ENCODE measurements around the gene TMED1.

Gene TMED1

DNA sequence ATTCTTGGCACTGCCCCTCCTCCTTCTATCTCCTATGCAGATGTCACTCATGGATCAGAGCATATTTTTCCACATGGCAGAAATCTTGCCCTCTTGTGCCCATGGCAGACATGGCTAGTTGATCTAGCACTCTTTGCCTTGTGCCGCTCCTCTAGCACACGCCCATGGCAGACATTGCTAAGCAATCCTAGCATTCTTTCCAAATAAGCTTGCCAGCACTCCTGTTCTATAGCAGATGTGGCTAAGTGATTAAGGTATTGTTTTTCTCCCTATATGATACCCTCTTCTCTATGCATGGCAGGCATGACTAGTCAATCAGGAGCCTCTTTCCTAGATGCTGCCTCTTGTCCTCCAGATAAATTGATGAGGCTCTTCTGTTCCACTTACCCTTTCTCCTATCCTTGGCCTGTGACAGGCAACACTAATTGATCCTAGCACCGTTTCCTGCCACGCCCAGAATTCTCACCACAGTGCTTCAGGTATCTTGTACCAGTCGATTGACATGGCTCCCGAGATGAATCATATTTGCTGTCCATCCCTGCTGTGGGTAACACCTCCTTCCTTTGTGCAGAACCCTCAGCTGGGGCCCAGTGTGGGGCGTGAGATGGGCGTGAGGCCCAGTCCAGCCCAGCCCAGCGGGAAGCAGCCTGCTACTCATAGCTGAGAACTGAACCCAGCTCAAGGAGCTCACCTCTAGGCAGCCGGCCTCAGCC is 26.9 kb downstream of the TMED1 start:
- DNase-seq, result peak; percentile 52

GRCh38 chr19:10805758-10806247 is 30.2 kb downstream of the TMED1 start:
- DNase-seq, result no peak

- no peak for DNase-seq
These were observed 30.8 kb downstream of the TMED1 start for GRCh38 chr19:10805065-10805757.

GRCh38 chr19:10803252-10803651 is 32.8 kb downstream of the TMED1 start:
- DNase-seq, result no peak

DNA sequence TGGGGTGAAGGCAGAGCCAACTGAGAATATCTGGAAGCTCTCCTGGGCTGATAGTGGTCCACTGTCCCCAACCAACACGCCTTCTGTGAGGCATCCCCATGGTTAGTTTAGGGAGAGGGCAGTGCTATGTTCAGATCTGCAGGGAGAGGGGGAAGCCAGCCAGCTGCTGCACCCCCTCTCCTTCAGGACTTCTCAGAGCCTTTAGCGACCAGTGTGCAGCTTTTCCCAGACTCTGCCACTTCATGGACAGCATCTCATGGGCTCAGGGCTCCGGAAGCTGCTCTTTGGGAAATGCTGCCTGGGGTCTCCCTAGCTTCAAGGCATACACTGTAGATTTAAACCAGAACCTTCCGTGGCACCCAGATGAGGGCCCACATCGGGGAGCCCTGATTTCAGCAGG is 33.5 kb downstream of the TMED1 start:
- DNase-seq, result no peak

DNA sequence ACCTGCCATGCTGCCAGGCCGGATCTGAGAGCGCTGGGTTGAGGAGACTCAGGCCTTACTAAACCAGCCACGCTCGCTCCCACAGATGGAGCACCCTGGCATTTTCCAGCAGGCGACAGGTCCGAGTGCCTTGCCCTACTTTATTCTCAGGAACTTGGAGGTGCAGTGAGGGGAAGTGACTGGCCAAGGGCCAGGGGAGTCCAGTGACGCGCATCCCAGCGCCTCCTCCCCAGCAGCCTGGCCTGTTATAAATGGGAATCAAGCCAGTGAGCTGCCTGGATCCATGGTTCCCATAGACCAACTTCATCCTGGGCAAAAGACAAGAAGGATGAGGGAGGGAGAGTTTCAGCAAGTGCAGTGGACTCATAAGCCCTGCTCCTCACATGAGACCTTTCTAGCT is 35.5 kb downstream of the TMED1 start:
- no peak for DNase-seq

GRCh38 chr19:10797541-10798256 is 38.3 kb downstream of the TMED1 start:
- DNase-seq, result peak; percentile 93

- DNase-seq, result peak; percentile 80
These were observed 38.9 kb downstream of the TMED1 start for GRCh38 chr19:10797078-10797477.

- no peak for DNase-seq
These were observed 39.4 kb downstream of the TMED1 start for GRCh38 chr19:10796653-10797052.

- no peak for DNase-seq
These were observed 46.1 kb downstream of the TMED1 start for GRCh38 chr19:10789866-10790265.

GRCh38 chr19:10788146-10788545 is 47.9 kb downstream of the TMED1 start:
- no peak for DNase-seq

GRCh38 chr19:10784257-10784656 is 51.8 kb downstream of the TMED1 start:
- DNase-seq, result no peak

DNA sequence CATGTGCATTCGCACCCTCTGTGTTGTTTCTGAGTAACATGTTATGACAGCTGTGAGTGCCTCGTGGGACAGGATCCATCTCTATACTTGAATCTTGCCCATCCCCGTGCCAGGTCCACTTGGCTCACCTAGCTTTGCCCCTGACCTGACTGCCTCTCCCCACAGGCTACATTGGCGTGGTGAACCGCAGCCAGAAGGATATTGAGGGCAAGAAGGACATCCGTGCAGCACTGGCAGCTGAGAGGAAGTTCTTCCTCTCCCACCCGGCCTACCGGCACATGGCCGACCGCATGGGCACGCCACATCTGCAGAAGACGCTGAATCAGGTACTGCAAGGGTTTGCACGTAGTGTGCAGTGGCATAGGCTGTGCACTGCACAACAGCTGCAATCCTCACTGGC is 53.2 kb downstream of the TMED1 start:
- no peak for DNase-seq

Data from CD4-positive, alpha-beta T cell treated with Interleukin-17A for 1 hour (primary cell).